ENCODE results near the gene NDUFB8. TPM values are rescaled to one million over a fixed set of nuclear protein-coding genes. Genes with fewer than 3 reads are reported as not detected.

NDUFB8 gene
- total and polyA plus RNA-seq, 2 donors (not counting 1 experiment from before 2014, with no cell fraction given), result 160 to 167 TPM

DNA sequence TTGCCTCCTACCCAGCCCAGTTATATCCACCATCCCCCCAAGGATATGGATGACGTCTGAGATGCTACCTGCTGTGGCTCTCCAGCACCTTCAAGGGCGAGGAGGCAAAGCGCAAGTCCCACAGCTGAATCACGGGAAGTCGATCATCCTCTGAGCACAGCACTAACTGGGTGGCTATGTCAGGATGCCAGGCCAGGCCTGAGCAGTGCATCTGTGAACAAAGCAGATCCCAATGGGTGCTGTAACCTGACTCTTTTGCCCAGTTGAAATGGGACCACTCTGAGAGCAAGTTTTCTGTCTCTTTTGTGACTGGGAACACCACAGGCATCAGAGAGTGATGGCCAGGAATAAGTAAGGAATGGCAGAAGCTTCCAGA, 22.3 kb downstream of the NDUFB8 start:
- no peak overlapping the region for H3K27ac ChIP-seq (ENCODE audit: insufficient read depth, low read length)
- no peak overlapping the region for H3K4me2 ChIP-seq (ENCODE audit: extremely low read depth, insufficient read depth, low read length)
- TF ChIP-seq, protein P1, sequence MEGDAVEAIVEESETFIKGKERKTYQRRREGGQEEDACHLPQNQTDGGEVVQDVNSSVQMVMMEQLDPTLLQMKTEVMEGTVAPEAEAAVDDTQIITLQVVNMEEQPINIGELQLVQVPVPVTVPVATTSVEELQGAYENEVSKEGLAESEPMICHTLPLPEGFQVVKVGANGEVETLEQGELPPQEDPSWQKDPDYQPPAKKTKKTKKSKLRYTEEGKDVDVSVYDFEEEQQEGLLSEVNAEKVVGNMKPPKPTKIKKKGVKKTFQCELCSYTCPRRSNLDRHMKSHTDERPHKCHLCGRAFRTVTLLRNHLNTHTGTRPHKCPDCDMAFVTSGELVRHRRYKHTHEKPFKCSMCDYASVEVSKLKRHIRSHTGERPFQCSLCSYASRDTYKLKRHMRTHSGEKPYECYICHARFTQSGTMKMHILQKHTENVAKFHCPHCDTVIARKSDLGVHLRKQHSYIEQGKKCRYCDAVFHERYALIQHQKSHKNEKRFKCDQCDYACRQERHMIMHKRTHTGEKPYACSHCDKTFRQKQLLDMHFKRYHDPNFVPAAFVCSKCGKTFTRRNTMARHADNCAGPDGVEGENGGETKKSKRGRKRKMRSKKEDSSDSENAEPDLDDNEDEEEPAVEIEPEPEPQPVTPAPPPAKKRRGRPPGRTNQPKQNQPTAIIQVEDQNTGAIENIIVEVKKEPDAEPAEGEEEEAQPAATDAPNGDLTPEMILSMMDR (conservative IDR thresholded peaks at IDR 0.05 in 1 of 2, IDR thresholded peaks at IDR 0.05 in 1 of 2; ENCODE audit: low read depth in 1 of 2, low read length in 2 of 2), result no peak
- TF ChIP-seq EZH2 (IDR thresholded peaks at IDR 0.05; ENCODE audit: low read length, missing control alignments), result no peak
- H4K20me1 ChIP-seq (ENCODE audit: control insufficient read depth, extremely low read depth, insufficient read depth, low read length), result no peaks in the 10 kb centered on the region
- H3K9me3 ChIP-seq (ENCODE audit: control insufficient read depth, insufficient read depth, low read depth, low read length), result no peaks in the 10 kb centered on the region
- H3K4me1 ChIP-seq (ENCODE audit: control insufficient read depth, extremely low read depth, insufficient read depth, low read length), result no peaks in the 10 kb centered on the region
- DNase-seq (ENCODE audit: low read depth in 2 of 2), result no peak
- no peaks in the 10 kb centered on the region for H3K79me2 ChIP-seq (ENCODE audit: control insufficient read depth, insufficient read depth, low read length)
- no peak overlapping the region for H3K4me3 ChIP-seq (replicated peaks in 1 of 4; ENCODE audit: control extremely low read depth in 1 of 4, insufficient read depth in 1 of 4, low read depth in 3 of 4, low read length in 4 of 4)
- no peaks in the 10 kb centered on the region for H3K36me3 ChIP-seq (ENCODE audit: control insufficient read depth, insufficient read depth, low read length)
- no peak overlapping the region for H3K9ac ChIP-seq (ENCODE audit: insufficient read depth, low read length)
- no peak overlapping the region for H2AFZ ChIP-seq (ENCODE audit: low read length)
- H3K27me3 ChIP-seq (ENCODE audit: control insufficient read depth, insufficient read depth, low read length), result no peaks in the 10 kb centered on the region

DNA sequence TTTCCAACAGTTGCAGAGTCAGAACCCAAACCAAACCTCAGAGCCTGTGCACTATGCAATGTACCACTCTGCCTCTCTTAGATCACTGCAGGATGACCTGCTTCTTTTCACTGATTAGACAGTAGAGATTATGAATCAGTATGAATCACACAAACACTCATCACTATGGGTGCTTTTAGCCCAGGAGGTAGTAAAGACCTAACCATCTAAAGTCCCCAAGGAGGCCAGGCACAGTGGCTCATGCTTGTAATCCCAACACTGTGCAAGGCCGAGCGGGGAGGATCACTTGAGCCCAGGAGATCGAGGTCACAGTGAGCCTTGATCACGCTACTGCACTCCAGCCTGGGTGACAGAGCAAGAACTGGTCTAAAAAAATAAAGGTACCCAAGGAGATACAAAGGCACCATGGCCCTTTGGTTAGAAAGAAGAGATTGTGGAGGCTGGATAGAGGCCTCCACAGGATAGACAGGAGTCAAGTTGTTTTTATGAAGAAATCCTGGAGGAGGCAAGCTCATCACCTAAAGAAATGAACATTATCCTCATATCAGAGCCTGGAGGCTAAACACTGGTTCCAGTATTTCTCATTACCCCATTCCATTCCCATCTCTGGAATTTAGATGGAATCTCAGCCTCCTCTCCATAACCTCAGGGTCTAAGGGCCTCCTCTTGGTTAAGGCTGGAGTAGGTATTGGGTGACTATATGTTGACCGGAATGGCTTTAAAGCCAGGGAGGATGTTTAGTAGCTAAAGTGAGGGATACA, 22.9 kb downstream of the NDUFB8 start:
- Histone ChIP-seq H3K36me3 (ENCODE audit: control insufficient read depth, insufficient read depth, low read length) (no peaks in the 10 kb centered on the region), H3K27me3 (ENCODE audit: control insufficient read depth, insufficient read depth, low read length) (no peaks in the 10 kb centered on the region), H2AFZ (ENCODE audit: low read length) (no peak overlapping the region), H3K79me2 (ENCODE audit: control insufficient read depth, insufficient read depth, low read length) (no peaks in the 10 kb centered on the region), H3K4me1 (ENCODE audit: control insufficient read depth, extremely low read depth, insufficient read depth, low read length) (no peaks in the 10 kb centered on the region), H3K9me3 (ENCODE audit: control insufficient read depth, insufficient read depth, low read depth, low read length) (no peaks in the 10 kb centered on the region), H4K20me1 (ENCODE audit: control insufficient read depth, extremely low read depth, insufficient read depth, low read length) (no peaks in the 10 kb centered on the region), H3K27ac (ENCODE audit: insufficient read depth, low read length) (no peak overlapping the region), H3K9ac (ENCODE audit: insufficient read depth, low read length) (no peak overlapping the region), H3K4me2 (ENCODE audit: extremely low read depth, insufficient read depth, low read length) (no peak overlapping the region), H3K4me3 (replicated peaks in 1 of 4; ENCODE audit: control extremely low read depth in 1 of 4, insufficient read depth in 1 of 4, low read depth in 3 of 4, low read length in 4 of 4) (no peak overlapping the region)
- TF ChIP-seq, protein P1 (conservative IDR thresholded peaks at IDR 0.05 in 1 of 2, IDR thresholded peaks at IDR 0.05 in 1 of 2; ENCODE audit: low read depth in 1 of 2, low read length in 2 of 2), result no peak
- peak in 1 of 2 donors; percentile 70 for DNase-seq (ENCODE audit: low read depth in 2 of 2)

DNA sequence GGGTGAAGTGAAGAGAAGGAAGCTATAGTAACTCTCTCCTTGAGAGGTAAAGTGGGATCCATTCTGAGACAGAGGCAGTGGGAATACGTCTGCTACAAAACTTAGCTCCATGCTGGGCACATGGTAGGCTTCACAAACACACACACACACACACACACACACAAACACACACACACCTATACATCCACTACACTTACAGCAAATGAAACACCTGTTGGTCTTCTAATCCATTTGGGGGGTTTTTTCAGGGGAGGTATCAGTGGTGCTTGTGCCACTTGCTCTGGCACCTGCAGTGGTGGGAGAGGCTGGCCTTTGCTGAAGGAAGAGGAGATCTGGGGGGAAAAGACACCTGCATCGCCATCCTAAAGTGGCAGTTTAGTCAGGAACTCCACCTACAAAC, 24.5 kb downstream of the NDUFB8 start:
- Histone ChIP-seq H3K27ac (ENCODE audit: insufficient read depth, low read length) (no peak overlapping the region), H4K20me1 (ENCODE audit: control insufficient read depth, extremely low read depth, insufficient read depth, low read length) (no peaks in the 10 kb centered on the region), H3K4me3 (replicated peaks in 1 of 4; ENCODE audit: control extremely low read depth in 1 of 4, insufficient read depth in 1 of 4, low read depth in 3 of 4, low read length in 4 of 4) (no peak overlapping the region), H3K9ac (ENCODE audit: insufficient read depth, low read length) (no peak overlapping the region), H2AFZ (ENCODE audit: low read length) (no peak overlapping the region), H3K27me3 (ENCODE audit: control insufficient read depth, insufficient read depth, low read length) (no peaks in the 10 kb centered on the region), H3K4me2 (ENCODE audit: extremely low read depth, insufficient read depth, low read length) (no peak overlapping the region), H3K36me3 (ENCODE audit: control insufficient read depth, insufficient read depth, low read length) (no peaks in the 10 kb centered on the region), H3K4me1 (ENCODE audit: control insufficient read depth, extremely low read depth, insufficient read depth, low read length) (no peaks in the 10 kb centered on the region), H3K9me3 (ENCODE audit: control insufficient read depth, insufficient read depth, low read depth, low read length) (no peaks in the 10 kb centered on the region), H3K79me2 (ENCODE audit: control insufficient read depth, insufficient read depth, low read length) (no peaks in the 10 kb centered on the region)
- TF ChIP-seq, protein P1 (conservative IDR thresholded peaks at IDR 0.05 in 1 of 2, IDR thresholded peaks at IDR 0.05 in 1 of 2; ENCODE audit: low read depth in 1 of 2, low read length in 2 of 2), result no peak
- TF ChIP-seq EZH2 (IDR thresholded peaks at IDR 0.05; ENCODE audit: low read length, missing control alignments), result no peak
- DNase-seq (ENCODE audit: low read depth in 2 of 2), result no peak

Data from fibroblast of lung (primary cell).